Heart right ventricle (tissue), 16 donors: Measurements from ENCODE around the gene EML1. TPM values are rescaled to one million over a fixed set of nuclear protein-coding genes. Genes with fewer than 3 reads are reported as not detected.

Experiments used
- ATAC-seq, 8 donors: fragments of 200-7000 bp; cut with Tn5 transposase; one replicate each; pipeline ENCODE4 v1.9.1; 2020; ENCODE audit warnings: mild to moderate bottlenecking in 8 of 8, moderate library complexity in 8 of 8, moderate number of reproducible peaks in 1 of 8
- DNase-seq, 2 donors: peaks; one replicate each; pipeline ENCODE4 v3.0.0-alpha.2; 2020
- H3K27ac ChIP-seq, 10 donors: fragments of 200-600 bp; sonication (generic) in 2 of 10; one replicate each; pipeline versions ENCODE4 v1.5.0 to v1.8.0; 2020 to 2022; ENCODE audit warnings: mild to moderate bottlenecking in 3 of 10
- H3K27me3 ChIP-seq, 7 donors: fragments of 200-600 bp; one replicate each; pipeline ENCODE4 v1.8.0; 2021 to 2022; ENCODE audit warnings: mild to moderate bottlenecking in 2 of 7
- H3K36me3 ChIP-seq, 9 donors: fragments of 200-600 bp; sonication (generic) in 1 of 9; one replicate each; pipeline versions ENCODE4 v1.5.0 to v1.8.0; 2020 to 2022; ENCODE audit warnings: mild to moderate bottlenecking in 2 of 9
- H3K4me1 ChIP-seq, 9 donors: fragments of 200-600 bp; sonication (generic) in 1 of 9; one replicate each; pipeline versions ENCODE4 v1.5.0 to v1.8.0; 2020 to 2022; ENCODE audit warnings: mild to moderate bottlenecking in 4 of 9
- H3K4me3 ChIP-seq, 10 donors: fragments of 200-600 bp; sonication (generic) in 2 of 10; one replicate each; pipeline versions ENCODE4 v1.5.0 to v1.8.0; 2020 to 2022; ENCODE audit warnings: mild to moderate bottlenecking in 7 of 10, moderate library complexity in 2 of 10
- H3K9me3 ChIP-seq, 11 donors: fragments of 200-600 bp in 10 of 11; sonication (generic) in 2 of 11; one replicate each; pipeline versions ENCODE4 v1.5.0 to v1.8.0; 2013 to 2022; ENCODE audit warnings: mild to moderate bottlenecking in 2 of 11, control low read depth in 1 of 11, moderate library complexity in 1 of 11
- CTCF ChIP-seq, 9 donors: fragments of 200-600 bp; sonication (generic) in 2 of 9; IDR thresholded peaks; one replicate each; pipeline versions ENCODE4 v1.5.0 to v1.8.0; 2021 to 2022; ENCODE audit warnings: antibody characterized with exemption in 9 of 9, mild to moderate bottlenecking in 5 of 9, moderate library complexity in 1 of 9
- WGBS, 2 donors: extraction: QIAGEN DNeasy Blood & Tissue Kit; methylation state at CpG; one replicate each; pipeline ENCODE4 v1.1.7; 2013; ENCODE audit warnings: inconsistent platforms in 1 of 2; 5-methylcytosine and 5-hydroxymethylcytosine counted together
- intact Hi-C, 10 donors: fragments of 100-400 bp; cut with DNase I; formaldehyde crosslinking; loops; one replicate each; pipeline versions ENCODE4 v1.11.1 to v1.14.2; 2022
- polyA plus RNA-seq, 2 donors: library from polyadenylated mRNA; stranded (reverse); fragments of 200-250 nt; gene quantifications; one replicate each; pipeline ENCODE4 v1.2.3, GENCODE V29; 2013
- total RNA-seq, 10 donors: library from RNA; stranded (reverse); fragmentation: NEBNext Ultra II Directional in 3 of 10; extraction: Animal tissue kit (Norgen Biotek cat#: 25700) in 3 of 10; gene quantifications; one replicate each; pipeline versions ENCODE4 v1.2.1 to v1.2.4, GENCODE V29; 2021 to 2023
- donor health status: Arrhythmogenic right ventricular cardiomyopathy.
- donor health status: ischemic (EF 13 %, LVEDD 7.1; RV severe dilation, severe dysfunction).
- donor health status: healthy with polysubstance abuse.
- donor health status: DM: no; HTN: yes; CAD: no.
- donor health status: DM: no; HTN: no; CAD: no.
- donor health status: ischemic (EF 25% LVEDD 6.9; RV normal size, moderate dysfunction).
- donor health status: ischemic (EF 25% LVEDD 5.7; RV mildly dilated, moderate dysfunction).
- donor health status: healthy.
- donor health status: DM: yes; HTN: yes; CAD: no.
- donor health status: Ischemic cardiomyopathy.
- donor health status: ischemic (EF 35%, LVEDD 5.7; RV mildly dilated, moderate dysfunction).
- donor health status: nonischemic (EF 11% LVEDD 7.7; RV severe dilation, severe dysfunction).
- donor health status: DM: yes; HTN: yes; CAD: no.
- donor health status: PGD.
- donor health status: ischemic (EF 29% LVEDD 5.4; RV normal size, mild dysfunction).
- donor health status: nonischemic (EF 23%, LVEDD 6.1; RV moderate dilation, normal function).

The EML1 gene
- total and polyA plus RNA-seq, 12 donors, result 9.1 to 49.2 (median 33.8) TPM

GRCh38 chr14:99921425-99921824 lies 128.2 kb downstream of the EML1 start:
- intact Hi-C loops, result no loop called here
- TF ChIP-seq CTCF (IDR thresholded peaks at IDR 0.05), result no peak
- no peak overlapping the region for H3K27ac ChIP-seq
- DNase-seq (no peak), ATAC-seq (no peak)
- WGBS, 2 donors, result 91 to 95% methylated on average over 4 of the region's 4 CpGs
- no peaks in the 10 kb centered on the region for H3K9me3 ChIP-seq
- peaks cover 0 to 94% (median 30%) of the 10 kb centered on the region in 9 donors for H3K36me3 ChIP-seq
- no peaks in the 10 kb centered on the region for H3K4me1 ChIP-seq
- H3K4me3 ChIP-seq, result no peak overlapping the region
- H3K27me3 ChIP-seq, result no peaks in the 10 kb centered on the region

GRCh38 chr14:99924379-99924778 lies 131.2 kb downstream of the EML1 start:
- H3K9me3 ChIP-seq, result peaks cover 0 to 4% (median 0%) of the 10 kb centered on the region in 11 donors
- H3K36me3 ChIP-seq, result peaks cover 0 to 81% (median 10%) of the 10 kb centered on the region in 9 donors
- 94 to 96% methylated on average over 1 of the region's 1 CpG for WGBS, 2 donors
- H3K4me1 ChIP-seq, result peaks cover 0 to 7% (median 0%) of the 10 kb centered on the region in 9 donors
- no peak for TF ChIP-seq CTCF (IDR thresholded peaks at IDR 0.05)
- DNase-seq, result no peak
- intact Hi-C loops, result no loop called here
- H3K4me3 ChIP-seq, result no peak overlapping the region
- H3K27me3 ChIP-seq, result no peaks in the 10 kb centered on the region
- no peak overlapping the region for H3K27ac ChIP-seq
- no peak for ATAC-seq

GRCh38 chr14:99925471-99925870 lies 132.3 kb downstream of the EML1 start:
- no peak overlapping the region for H3K27ac ChIP-seq
- peaks cover 0 to 7% (median 0%) of the 10 kb centered on the region in 9 donors for H3K4me1 ChIP-seq
- peaks cover 0 to 4% (median 0%) of the 10 kb centered on the region in 11 donors for H3K9me3 ChIP-seq
- no peak overlapping the region for H3K4me3 ChIP-seq
- intact Hi-C loops, result no loop called here
- TF ChIP-seq CTCF (IDR thresholded peaks at IDR 0.05), result no peak
- H3K27me3 ChIP-seq, result no peaks in the 10 kb centered on the region
- DNase-seq, result no peak
- H3K36me3 ChIP-seq, result peaks cover 0 to 81% (median 7%) of the 10 kb centered on the region in 9 donors
- WGBS, 2 donors, result 97 to 99% methylated on average over 7 of the region's 7 CpGs
- ATAC-seq, result no peak

GRCh38 chr14:99928963-99929362 lies 135.8 kb downstream of the EML1 start:
- intact Hi-C loops, result no loop called here
- WGBS, 2 donors, result 67 to 72% methylated on average over 5 of the region's 5 CpGs
- Histone ChIP-seq H3K36me3 (peaks cover 0 to 56% (median 0%) of the 10 kb centered on the region in 9 donors), H3K27ac (no peak overlapping the region), H3K27me3 (no peaks in the 10 kb centered on the region), H3K9me3 (peaks cover 0 to 4% (median 0%) of the 10 kb centered on the region in 11 donors), H3K4me3 (no peak overlapping the region), H3K4me1 (peaks cover 0 to 7% (median 0%) of the 10 kb centered on the region in 9 donors)
- TF ChIP-seq CTCF (IDR thresholded peaks at IDR 0.05), result no peak
- ATAC-seq, result peak in 3 of 8 donors; percentile 47 to 59 (median 52)
- DNase-seq, result no peak
